PC-9 (cell line): Measurements from ENCODE around the gene RAB11B. TPM values are rescaled to one million over a fixed set of nuclear protein-coding genes. Genes with fewer than 3 reads are reported as not detected.
"Not testable (repeated sequence)": the region's sequence is repeated elsewhere in the genome, so short reads cannot be mapped to it uniquely, and the experiment has no call there.

Source experiments
- Bru-seq: library from RNA; stranded (reverse); fragments of 400-500 nt; gene quantifications from one replicate; lab custom pipeline; 2021; lab: Mats Ljungman, UMichigan
- BruChase-seq, 2 experiments: library from RNA; stranded (reverse); fragments of 400-500 nt; gene quantifications; one replicate each; lab custom pipeline; 2021; lab: Mats Ljungman, UMichigan
- BruUV-seq: library from RNA; stranded (reverse); fragments of 400-500 nt; replicated peaks from 2 replicates; lab custom pipeline; 2021; lab: Mats Ljungman, UMichigan
- CTCF ChIA-PET: fragments of 300-600 bp; sonication (Branson Sonifier 250); formaldehyde crosslinking; loops from one replicate; lab custom pipeline; 2022; ENCODE audit warnings: antibody characterized with exemption; lab: Charles Lee
- POLR2A ChIA-PET: fragments of 300-600 bp; sonication (Branson Sonifier 250); formaldehyde crosslinking; loops from one replicate; lab custom pipeline; 2022; ENCODE audit warnings: antibody characterized with exemption; ENCODE audit not compliant: unreplicated experiment; lab: Charles Lee
- DNase-seq, 2 experiments: peaks; one replicate each; pipeline versions ENCODE4 v3.0.0 to v3.0.0-alpha.2; 2015 to 2022; ENCODE audit warnings: mixed read lengths in 1 of 2
- H2AFZ ChIP-seq: fragments of 200-600 bp; sonication (generic); 2 replicates; pipeline ENCODE4 v1.8.1; 2017; ENCODE audit warnings: antibody characterized with exemption
- H3F3A ChIP-seq: fragments of 200-600 bp; sonication (generic); 2 replicates; pipeline ENCODE4 v1.8.1; 2017; ENCODE audit warnings: antibody characterized with exemption, mild to moderate bottlenecking, low read depth; ENCODE audit not compliant: insufficient read depth
- H3K27ac ChIP-seq: fragments of 200-600 bp; sonication (generic); 2 replicates; pipeline ENCODE4 v1.6.1; 2016; ENCODE audit warnings: mixed run types
- H3K27me3 ChIP-seq: fragments of 200-600 bp; sonication (generic); 2 replicates; pipeline ENCODE4 v1.6.1; 2016; ENCODE audit warnings: low read depth, mixed run types; ENCODE audit not compliant: insufficient read depth
- H3K36me3 ChIP-seq: fragments of 200-600 bp; sonication (generic); 2 replicates; pipeline ENCODE4 v1.6.1; 2016; ENCODE audit warnings: low read depth, mixed run types
- H3K4me1 ChIP-seq: fragments of 200-600 bp; sonication (generic); replicated peaks from 2 replicates; pipeline ENCODE4 v1.6.1; 2016; ENCODE audit warnings: mixed run types; ENCODE audit not compliant: insufficient read depth
- H3K4me2 ChIP-seq: fragments of 200-600 bp; sonication (generic); 2 replicates; pipeline ENCODE4 v1.6.1; 2017; ENCODE audit warnings: mixed run types
- H3K4me3 ChIP-seq: fragments of 200-600 bp; sonication (generic); 2 replicates; pipeline ENCODE4 v1.6.1; 2016; ENCODE audit warnings: mixed run types
- H3K79me2 ChIP-seq: fragments of 200-600 bp; sonication (generic); 2 replicates; pipeline ENCODE4 v1.6.1; 2017; ENCODE audit warnings: low read depth, mixed run types
- H3K9me2 ChIP-seq: fragments of 200-600 bp; sonication (generic); 2 replicates; pipeline ENCODE4 v1.8.1; 2017; ENCODE audit warnings: mild to moderate bottlenecking; ENCODE audit not compliant: insufficient read depth
- H3K9me3 ChIP-seq: fragments of 200-600 bp; sonication (generic); 2 replicates; pipeline ENCODE4 v1.8.1; 2016; ENCODE audit warnings: low read depth; ENCODE audit not compliant: insufficient read depth
- H4K20me1 ChIP-seq: fragments of 200-600 bp; sonication (generic); 2 replicates; pipeline ENCODE4 v1.8.1; 2017; ENCODE audit not compliant: insufficient read depth
- EZH2 ChIP-seq: fragments of 200-600 bp; sonication (generic); IDR thresholded peaks from 2 replicates; pipeline ENCODE4 v1.8.0; 2017; ENCODE audit warnings: antibody characterized with exemption, low read depth
- intact Hi-C: fragments of 100-400 bp; cut with micrococcal nuclease; formaldehyde crosslinking; loops from one replicate; pipeline ENCODE4 v1.10.0; 2022; ENCODE audit not compliant: unreplicated experiment
- long read RNA-seq: library from polyadenylated mRNA; stranded (forward); transcript quantifications from one replicate; pipeline ENCODE4 v2.0.0, GENCODE V29; 2022
- total RNA-seq: library from RNA; stranded (reverse); gene quantifications from 2 replicates; pipeline ENCODE4 v1.2.3, GENCODE V29; 2021
- TF ChIP-seq, protein P1 (sequence below): fragments of 200-600 bp; sonication (generic); conservative IDR thresholded peaks from 2 replicates; pipeline ENCODE4 v1.6.1; 2017; ENCODE audit warnings: mixed run types, antibody characterized with exemption, mild to moderate bottlenecking, moderate library complexity

RAB11B gene
- total RNA-seq (119 and 126 TPM in 2 replicates), Bru-seq, nascent RNA (percentile 81 among the genes with signal in this experiment), BruChase-seq, experiment 1, labeled RNA remaining after a 2-hour chase (percentile 75 among the genes with signal in this experiment), BruChase-seq, experiment 2, labeled RNA remaining after a 6-hour chase (percentile 93 among the genes with signal in this experiment)
- long read RNA-seq, transcript RAB11B-202 (4 exons, 894 nt) = minor isoform, 24 of 360 reads
- long read RNA-seq, transcript RAB11B-201 (5 exons, 1,751 nt) = major isoform, 309 of 360 reads
- long read RNA-seq, partial matches to known transcripts = 6 of 360 reads
- long read RNA-seq, other reads (novel, unspliced or antisense) = 21 of 360 reads

DNA sequence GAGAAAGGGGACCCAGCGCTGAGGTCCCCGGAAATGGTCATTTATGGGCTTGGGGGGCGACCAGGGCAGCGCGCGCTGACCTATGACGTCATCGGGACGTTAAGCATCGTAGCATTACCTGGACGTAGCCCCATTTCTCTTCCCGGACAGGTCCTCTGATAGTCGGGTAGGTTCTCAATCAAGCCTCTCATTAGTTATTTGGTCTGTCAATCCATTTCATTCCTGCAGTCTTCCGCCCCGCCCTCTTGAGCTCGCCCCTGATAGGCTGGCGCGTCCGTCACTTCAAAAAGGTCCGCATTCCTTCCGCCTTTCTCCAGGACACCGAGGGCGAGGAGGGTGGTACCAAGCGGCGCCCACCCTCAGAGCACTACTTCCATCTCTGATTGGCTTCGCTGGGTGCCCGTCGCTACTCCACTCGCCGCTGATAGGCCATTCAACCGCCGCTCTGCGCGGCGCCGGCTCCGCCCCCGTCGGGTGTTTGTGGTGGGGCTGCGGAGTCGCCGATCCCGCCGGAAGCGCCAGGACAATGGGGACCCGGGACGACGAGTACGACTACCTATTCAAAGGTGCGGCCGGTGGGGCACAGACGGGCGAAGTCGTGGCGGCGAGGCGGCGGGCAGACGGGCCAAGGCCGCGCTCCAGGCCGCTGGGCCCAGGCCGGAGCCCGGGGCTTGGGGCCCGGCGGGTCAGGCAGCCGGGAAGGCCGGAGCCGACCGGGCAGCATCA lies at the start of gene RAB11B:
Gene RAB11B (plus strand): TSS at position 470 of the 726 bp plus-strand sequence. CDS start 57 bp downstream, at position 527.
- Histone ChIP-seq H2AFZ (peak within 1 kb of the TSS; percentile 77), H3K79me2 (peaks cover 63% of the 10 kb centered on the region), H3F3A (peaks cover 45% of the 10 kb centered on the region), H3K27me3 (no peaks in the 10 kb centered on the region), H3K4me1 (peaks cover 56% of the 10 kb centered on the region), H3K4me2 (peak within 1 kb of the TSS; percentile 82), H3K9me3 (no peaks in the 10 kb centered on the region; the same call in 1 of the 2 replicates), H3K4me3 (peak within 1 kb of the TSS; percentile 82), H3K36me3 (no peaks in the 10 kb centered on the region), H3K27ac (peak within 1 kb of the TSS; percentile 85), H4K20me1 (peaks cover 41% of the 10 kb centered on the region), H3K9me2 (no peaks in the 10 kb centered on the region)
- TF ChIP-seq, protein P1, sequence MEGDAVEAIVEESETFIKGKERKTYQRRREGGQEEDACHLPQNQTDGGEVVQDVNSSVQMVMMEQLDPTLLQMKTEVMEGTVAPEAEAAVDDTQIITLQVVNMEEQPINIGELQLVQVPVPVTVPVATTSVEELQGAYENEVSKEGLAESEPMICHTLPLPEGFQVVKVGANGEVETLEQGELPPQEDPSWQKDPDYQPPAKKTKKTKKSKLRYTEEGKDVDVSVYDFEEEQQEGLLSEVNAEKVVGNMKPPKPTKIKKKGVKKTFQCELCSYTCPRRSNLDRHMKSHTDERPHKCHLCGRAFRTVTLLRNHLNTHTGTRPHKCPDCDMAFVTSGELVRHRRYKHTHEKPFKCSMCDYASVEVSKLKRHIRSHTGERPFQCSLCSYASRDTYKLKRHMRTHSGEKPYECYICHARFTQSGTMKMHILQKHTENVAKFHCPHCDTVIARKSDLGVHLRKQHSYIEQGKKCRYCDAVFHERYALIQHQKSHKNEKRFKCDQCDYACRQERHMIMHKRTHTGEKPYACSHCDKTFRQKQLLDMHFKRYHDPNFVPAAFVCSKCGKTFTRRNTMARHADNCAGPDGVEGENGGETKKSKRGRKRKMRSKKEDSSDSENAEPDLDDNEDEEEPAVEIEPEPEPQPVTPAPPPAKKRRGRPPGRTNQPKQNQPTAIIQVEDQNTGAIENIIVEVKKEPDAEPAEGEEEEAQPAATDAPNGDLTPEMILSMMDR = no peak
- TF ChIP-seq EZH2 = no peak
- peak; percentile 99 to 100 for DNase-seq
- ChIA-PET CTCF (interaction anchor here (0.6 to 1.7 kb wide), 5 partner anchors 23 to 191 kb away, joined by 3 to 5 read pairs (median 3); partner anchors contain the start of gene MARCHF2), POLR2A (interaction anchor here (0.6 to 1.0 kb wide), 6 partner anchors 33 to 521 kb away, joined by 3 to 4 read pairs (median 4); no protein-coding TSS in a partner anchor)
- no TSS peak for BruUV-seq
- intact Hi-C loops = loop anchor here (1.0 to 2.0 kb wide), 2 partner anchors 27 to 54 kb away; partner anchors contain the start of gene HNRNPM

DNA sequence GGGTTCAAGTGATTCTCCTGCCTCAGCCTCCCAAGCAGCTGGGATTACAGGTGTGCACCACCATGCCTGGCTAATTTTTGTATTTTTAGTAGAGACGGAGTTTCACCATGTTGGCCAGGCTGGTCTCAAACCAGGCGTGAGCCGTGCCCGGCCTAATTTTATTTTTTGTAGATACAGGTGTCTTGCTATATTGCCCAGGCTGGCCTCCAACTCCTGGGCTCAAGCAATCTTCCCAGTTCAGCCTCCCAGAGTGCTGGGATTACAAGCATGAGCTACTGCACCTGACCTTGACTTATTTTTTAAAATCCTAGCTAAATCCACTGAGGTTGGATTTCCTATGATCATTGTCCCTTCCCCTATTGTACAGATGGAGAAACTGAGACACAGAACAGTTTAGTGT lies 48.7 kb upstream of the RAB11B start:
- intact Hi-C loops, H3K36me3 ChIP-seq, H3F3A ChIP-seq, H3K9me3 ChIP-seq, POLR2A ChIA-PET, H2AFZ ChIP-seq, H3K27me3 ChIP-seq, H3K79me2 ChIP-seq, DNase-seq, BruUV-seq, H4K20me1 ChIP-seq, H3K27ac ChIP-seq, H3K9me2 ChIP-seq, H3K4me1 ChIP-seq, H3K4me3 ChIP-seq, H3K4me2 ChIP-seq: not testable (repeated sequence)
- CTCF ChIA-PET = interaction anchor here (0.6 kb wide), 1 partner anchor 74 kb away, joined by 6 read pairs; no protein-coding TSS in a partner anchor

DNA sequence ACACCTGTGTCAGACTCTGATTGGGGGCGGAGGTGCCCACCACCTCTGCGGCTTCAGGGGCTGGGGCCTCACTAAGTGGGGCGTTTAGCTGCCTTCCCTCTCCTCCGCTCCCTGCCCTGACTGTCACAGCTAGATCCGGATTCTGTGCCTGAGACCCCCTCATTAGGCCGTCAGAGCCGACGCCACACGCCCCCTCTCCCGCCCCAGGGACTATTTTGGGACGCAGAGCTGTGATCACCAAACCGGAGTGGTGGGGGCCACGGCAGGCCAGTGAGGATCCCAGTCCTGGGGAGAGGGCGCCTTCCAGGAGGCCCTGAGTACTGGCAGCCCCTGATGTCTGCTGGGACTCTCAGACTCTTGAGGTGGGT lies 47.9 kb upstream of the RAB11B start:
- Histone ChIP-seq H3K4me3 (no peak overlapping the region), H3K27ac (no peak overlapping the region), H3K9me3 (no peaks in the 10 kb centered on the region), H4K20me1 (no peaks in the 10 kb centered on the region), H2AFZ (no peak overlapping the region), H3K4me1 (peaks cover 8% of the 10 kb centered on the region; the same call in 1 of the 2 replicates), H3K9me2 (no peaks in the 10 kb centered on the region), H3F3A (peaks cover 11% of the 10 kb centered on the region), H3K27me3 (no peaks in the 10 kb centered on the region), H3K36me3 (no peaks in the 10 kb centered on the region), H3K79me2 (no peaks in the 10 kb centered on the region), H3K4me2 (no peak overlapping the region)
- CTCF ChIA-PET = interaction anchor here (0.6 kb wide), 2 partner anchors 59 to 422 kb away, joined by 3 to 16 read pairs; partner anchors contain the start of gene SNAPC2
- TF ChIP-seq, protein P1 = no peak
- no peak for TF ChIP-seq EZH2
- DNase-seq = no peak
- BruUV-seq = no TSS peak
- POLR2A ChIA-PET = no interaction called here
- intact Hi-C loops = no loop called here
